Endothelial cell of umbilical vein (primary cell): ENCODE results near the gene KIF6. TPM values are rescaled to one million over a fixed set of nuclear protein-coding genes. Genes with fewer than 3 reads are reported as not detected.

ENCODE experiments used
- BruUV-seq: library from RNA; stranded (reverse); fragments of 400-500 nt; replicated peaks from 2 replicates; lab custom pipeline; 2021; lab: Mats Ljungman, UMichigan
- CTCF ChIA-PET: fragments of 300-600, 350-600 bp; sonication (Branson Sonifier 250); formaldehyde crosslinking; loops from one replicate; lab custom pipeline; 2021; ENCODE audit warnings: antibody characterized with exemption, inconsistent platforms; lab: Charles Lee
- POLR2A ChIA-PET: fragments of 300-600, 350-600 bp; sonication (Branson Sonifier 250); formaldehyde crosslinking; loops from one replicate; lab custom pipeline; 2021; ENCODE audit warnings: antibody characterized with exemption, inconsistent platforms; lab: Charles Lee
- DNase-seq: peaks from one replicate; pipeline ENCODE4 v3.0.0-alpha.2; 2011; ENCODE audit warnings: low read depth, low spot score
- FAIRE-seq: peaks from 2 replicates; lab custom pipeline; 2011; peaks lifted over from hg19 to GRCh38; lab: Jason Lieb, UNC
- H2AFZ ChIP-seq: 2 replicates; pipeline ENCODE4 v1.6.0; 2012; ENCODE audit warnings: low read depth, low read length, control low read depth, inconsistent platforms
- H3K27ac ChIP-seq: 2 replicates; pipeline ENCODE4 v1.5.1; 2011; ENCODE audit warnings: low read depth, mild to moderate bottlenecking, control low read depth, low read length, moderate library complexity; ENCODE audit not compliant: insufficient read depth
- H3K27me3 ChIP-seq, 2 experiments: 2 replicates each; pipeline versions ENCODE4 v1.6.0 to v1.6.1; 2011; ENCODE audit warnings: low read length in 2 of 2, mixed read lengths in 1 of 2; ENCODE audit not compliant: control insufficient read depth in 2 of 2, insufficient read depth in 2 of 2
- H3K36me3 ChIP-seq, 2 experiments: 2 replicates in 1 of 2; 3 replicates in 1 of 2; pipeline ENCODE4 v1.5.1; 2011; ENCODE audit warnings: low read length in 2 of 2, mild to moderate bottlenecking in 1 of 2, moderate library complexity in 1 of 2; ENCODE audit not compliant: control insufficient read depth in 2 of 2, insufficient read depth in 2 of 2; ENCODE audit errors: extremely low read depth in 1 of 2
- H3K4me1 ChIP-seq: 3 replicates; pipeline ENCODE4 v1.5.1; 2011; ENCODE audit warnings: mild to moderate bottlenecking, low read length; ENCODE audit not compliant: control insufficient read depth, insufficient read depth; ENCODE audit errors: extremely low read depth
- H3K4me2 ChIP-seq: 2 replicates; pipeline ENCODE4 v1.6.1; 2011; ENCODE audit warnings: low read length, control low read depth, mixed read lengths; ENCODE audit not compliant: insufficient read depth
- H3K4me3 ChIP-seq, 3 experiments: fragments of 200-600 bp in 1 of 3; sonication (generic), shearing (Covaris generic) in 1 of 3; replicated peaks in 1 of 3; 2 replicates each; pipeline ENCODE4 v1.5.1; 2011 to 2016; ENCODE audit warnings: control low read depth in 3 of 3, low read length in 3 of 3, mild to moderate bottlenecking in 2 of 3, inconsistent platforms in 1 of 3, low read depth in 1 of 3, moderate library complexity in 1 of 3; ENCODE audit not compliant: insufficient read depth in 1 of 3
- H3K79me2 ChIP-seq: 2 replicates; pipeline ENCODE4 v1.6.0; 2012; ENCODE audit warnings: low read length, inconsistent platforms; ENCODE audit not compliant: control insufficient read depth, insufficient read depth
- H3K9ac ChIP-seq: replicated peaks from 2 replicates; pipeline ENCODE3; 2011; ENCODE audit warnings: low read length, control low read depth; ENCODE audit not compliant: insufficient read depth; ENCODE audit errors: extremely low read depth
- H3K9me1 ChIP-seq: replicated peaks from 3 replicates; pipeline ENCODE4 v1.6.0; 2011; ENCODE audit warnings: mild to moderate bottlenecking, low read length; ENCODE audit not compliant: control insufficient read depth, insufficient read depth; ENCODE audit errors: extremely low read depth
- H3K9me3 ChIP-seq: replicated peaks from 2 replicates; pipeline ENCODE4 v1.5.1; 2012; ENCODE audit warnings: low read length, inconsistent platforms; ENCODE audit not compliant: control insufficient read depth, insufficient read depth
- H4K20me1 ChIP-seq: replicated peaks from 2 replicates; pipeline ENCODE3; 2011; ENCODE audit warnings: mild to moderate bottlenecking, low read length; ENCODE audit not compliant: control insufficient read depth, insufficient read depth; ENCODE audit errors: extremely low read depth
- CTCF ChIP-seq, 2 donors: IDR thresholded peaks; 1 replicate in 1 of 2; 2 replicates in 1 of 2; pipeline ENCODE4 v1.5.1; 2011; ENCODE audit warnings: low read length in 2 of 2, mild to moderate bottlenecking in 2 of 2, moderate library complexity in 2 of 2, control low read depth in 1 of 2, inconsistent platforms in 1 of 2, low read depth in 1 of 2; ENCODE audit not compliant: insufficient read depth in 1 of 2; ENCODE audit errors: extremely low read depth in 1 of 2
- EZH2 ChIP-seq: IDR thresholded peaks from 2 replicates; pipeline ENCODE4 v1.6.1; 2012; ENCODE audit warnings: borderline replicate concordance, low read depth, mild to moderate bottlenecking, moderate library complexity, low read length, inconsistent platforms; ENCODE audit not compliant: severe bottlenecking
- FOS ChIP-seq: IDR thresholded peaks from 2 replicates; pipeline ENCODE4 v1.6.1; 2011; ENCODE audit warnings: mild to moderate bottlenecking, low read length, moderate library complexity, borderline replicate concordance; ENCODE audit not compliant: insufficient read depth
- GATA2 ChIP-seq: IDR thresholded peaks from 2 replicates; pipeline ENCODE4 v1.7.0; 2011; ENCODE audit warnings: low read depth, mild to moderate bottlenecking, moderate library complexity, mixed read lengths, low read length; ENCODE audit not compliant: insufficient read length, insufficient read depth
- JUN ChIP-seq: IDR thresholded peaks from 2 replicates; pipeline ENCODE4 v1.6.1; 2011; ENCODE audit warnings: borderline replicate concordance, low read depth; ENCODE audit not compliant: insufficient read length, insufficient read depth
- MAX ChIP-seq: IDR thresholded peaks from 2 replicates; pipeline ENCODE4 v1.6.1; 2011; ENCODE audit not compliant: insufficient read depth, insufficient read length
- MYC ChIP-seq: IDR thresholded peaks from one replicate; pipeline ENCODE4 v1.6.1; 2011; ENCODE audit warnings: mild to moderate bottlenecking, low read depth, low read length
- POLR2A ChIP-seq: IDR thresholded peaks from 2 replicates; pipeline ENCODE4 v1.6.1; 2012; ENCODE audit warnings: low read depth, mild to moderate bottlenecking, control low read depth, low read length
- POLR2AphosphoS5 ChIP-seq: IDR thresholded peaks from 2 replicates; pipeline ENCODE4 v1.6.1; 2012; ENCODE audit warnings: low read depth, mild to moderate bottlenecking, control low read depth, low read length, moderate library complexity; ENCODE audit not compliant: insufficient read depth
- dilution Hi-C: fragments of 300-500 bp; cut with MboI; formaldehyde crosslinking; loops from one replicate; pipeline ENCODE4 v1.15.0; 2019; ENCODE audit warnings: low sequenced_read_pairs; ENCODE audit not compliant: extremely low pct_ligation_motif_present
- intact Hi-C: fragments of 100-400 bp; cut with micrococcal nuclease; formaldehyde crosslinking; loops from one replicate; pipeline ENCODE4 v1.10.0; 2022
- polyA plus RNA-seq, 4 experiments: library from polyadenylated mRNA; depleted of rRNA in 3 of 4; stranded (reverse) in 3 of 4; unstranded in 1 of 4; fragments of >200 nt; gene quantifications; 2 replicates each; pipeline versions ENCODE4 v1.2.1 to v1.2.3, GENCODE V29; 2011 to 2012; ENCODE audit warnings: missing spikeins in 1 of 4
- total RNA-seq: library from RNA; stranded (reverse); gene quantifications from 2 replicates; pipeline ENCODE4 v1.2.3, GENCODE V29; 2021

KIF6 gene
- total and polyA plus RNA-seq, 2 donors (not counting 3 experiments of a cell fraction or from before 2014, with no cell fraction given), result not detected

- dilution Hi-C loops, result no loop called here
- Histone ChIP-seq H3K4me3 (no peak overlapping the region), H3K4me1 (no peaks in the 10 kb centered on the region), H3K4me2 (no peak overlapping the region), H3K79me2 (no peaks in the 10 kb centered on the region), H3K9me1 (no peaks in the 10 kb centered on the region), H3K36me3 (no peaks in the 10 kb centered on the region), H2AFZ (no peak overlapping the region), H3K9ac (no peak overlapping the region), H3K27me3 (no peaks in the 10 kb centered on the region), H4K20me1 (no peaks in the 10 kb centered on the region), H3K9me3 (no peaks in the 10 kb centered on the region), H3K27ac (no peak overlapping the region)
- DNase-seq (no peak), FAIRE-seq (no peak)
- CTCF ChIA-PET, result no interaction called here
- POLR2A ChIA-PET, result no interaction called here
- no TSS peak for BruUV-seq
- TF ChIP-seq JUN, result no peak
- no peak for TF ChIP-seq EZH2
- no peak for TF ChIP-seq POLR2AphosphoS5
- TF ChIP-seq GATA2, result no peak
- no peak for TF ChIP-seq MAX
- no peak for TF ChIP-seq POLR2A
- no peak for TF ChIP-seq MYC
- no peak for TF ChIP-seq CTCF (IDR thresholded peaks at IDR 0.05; ENCODE audit: extremely low read depth in 1 of 2, insufficient read depth in 1 of 2, low read depth in 1 of 2, low read length in 2 of 2)
- no peak for TF ChIP-seq FOS
- intact Hi-C loops, result no loop called here
Observed at GRCh38 chr6:39516471-39516870, 208.7 kb downstream of the KIF6 start.
